ENCODE results near the gene EBF4. TPM values are rescaled to one million over a fixed set of nuclear protein-coding genes. Genes with fewer than 3 reads are reported as not detected.

The EBF4 gene
- total and polyA plus RNA-seq, 2 of the 8 experiments (the other 6 are each of a cell fraction or from before 2014, with no cell fraction given), result 1.2 to 2.9 TPM

DNA sequence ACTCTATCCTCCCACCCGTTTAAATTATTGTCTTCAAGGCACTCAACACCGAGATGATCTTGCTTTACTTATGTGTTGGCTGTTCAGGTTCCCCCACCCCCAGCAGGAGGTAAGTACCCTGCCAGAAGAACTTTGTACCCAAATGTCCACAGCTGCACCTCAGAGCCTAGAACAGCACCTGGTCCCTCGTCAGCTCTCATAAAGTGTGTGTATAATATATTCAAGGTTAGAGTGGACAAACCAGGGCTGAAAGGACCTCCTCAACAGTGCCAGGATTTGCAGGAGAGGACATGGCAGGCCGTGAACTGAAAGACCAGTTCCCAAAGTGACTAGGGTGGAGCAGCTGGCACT lies 113.7 kb downstream of the EBF4 start (continued):
- TF ChIP-seq GABPA (IDR thresholded peaks at IDR 0.05; ENCODE audit: borderline replicate concordance, insufficient read depth, low read length) (no peak), POU5F1 (IDR thresholded peaks at IDR 0.05; ENCODE audit: low read depth, low read length) (no peak), RFX5 (IDR thresholded peaks at IDR 0.05; ENCODE audit: borderline replicate concordance, low read depth, low read length) (no peak), ASH2L (IDR thresholded peaks at IDR 0.05; ENCODE audit: low read length) (no peak), BACH1 (IDR thresholded peaks at IDR 0.05; ENCODE audit: low read length) (no peak)

Measured in H1 (cell line).